Choroid plexus epithelial cell (primary cell): ENCODE results near the gene CADPS.

ENCODE experiments used
- DNase-seq: peaks from one replicate; pipeline ENCODE4 v3.0.0-alpha.2; 2010; ENCODE audit warnings: low read depth
- H3K4me3 ChIP-seq: 2 replicates; pipeline ENCODE4 v1.5.1; 2011; ENCODE audit warnings: low read depth, mild to moderate bottlenecking, control low read depth, low read length, moderate library complexity
- CTCF ChIP-seq: conservative IDR thresholded peaks from 2 replicates; pipeline ENCODE4 v1.5.1; 2011; ENCODE audit warnings: low read depth, mild to moderate bottlenecking, control low read depth, inconsistent platforms, low read length, moderate library complexity

Gene CADPS

DNA sequence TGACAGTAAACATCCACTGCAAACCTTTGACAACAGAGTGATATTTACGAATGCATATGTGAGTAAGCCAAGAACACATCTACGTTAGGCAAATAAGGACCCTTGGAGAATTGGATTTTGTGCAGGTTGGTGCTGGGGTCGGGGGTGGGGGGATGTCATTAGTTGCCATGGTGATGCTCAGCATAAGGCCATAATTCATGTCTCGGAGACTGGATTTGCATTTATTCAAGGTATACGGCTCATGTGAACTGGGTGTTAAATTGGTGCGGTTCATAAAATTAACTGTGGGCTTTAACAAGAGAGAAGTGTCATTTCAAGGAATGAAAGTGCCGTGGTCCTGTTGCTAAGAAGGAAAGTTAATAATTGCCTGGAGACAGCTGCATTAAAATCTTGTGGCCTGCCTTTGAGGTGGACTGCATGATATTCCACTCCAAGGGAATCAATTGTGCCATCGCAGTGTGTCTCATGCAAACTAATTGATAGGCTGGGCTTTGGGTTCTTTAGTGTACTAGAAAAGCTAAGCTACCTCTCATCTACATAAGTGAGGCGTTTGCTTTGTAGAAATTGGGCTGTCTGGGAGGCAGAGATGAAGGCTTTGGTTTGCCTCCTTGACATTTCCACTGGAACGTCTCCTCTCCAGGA lies 273.0 kb downstream of the CADPS start:
- TF ChIP-seq CTCF: no peak
- H3K4me3 ChIP-seq: no peak overlapping the region
- no peak for DNase-seq

GRCh38 chr3:62601238-62602070 lies 273.8 kb downstream of the CADPS start:
- peak; percentile 79 for DNase-seq
- TF ChIP-seq CTCF: no peak
- H3K4me3 ChIP-seq: no peak overlapping the region

- H3K4me3 ChIP-seq: no peak overlapping the region
- TF ChIP-seq CTCF: no peak
- DNase-seq: no peak
Observed at GRCh38 chr3:62600033-62600432, 275.2 kb downstream of the CADPS start.

DNA sequence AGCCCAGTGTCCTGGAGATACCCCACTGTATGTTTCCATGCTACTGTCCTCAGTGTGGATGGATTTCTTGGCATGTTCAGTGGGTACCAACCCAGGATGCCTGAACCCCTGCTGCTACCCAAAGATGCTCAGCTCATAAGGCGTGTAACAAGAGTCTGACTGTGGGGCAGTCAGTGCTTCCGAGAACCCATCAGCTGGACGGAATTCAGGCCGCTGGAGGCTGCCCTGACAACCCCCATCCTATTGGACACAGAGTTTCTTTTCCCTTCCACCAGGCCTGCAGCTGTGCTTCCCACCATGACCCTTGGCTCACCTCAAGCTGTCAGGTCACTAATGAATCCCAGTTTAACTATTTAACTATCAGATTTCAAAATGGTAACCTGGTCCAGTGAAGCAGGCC lies 277.7 kb downstream of the CADPS start:
- no peak overlapping the region for H3K4me3 ChIP-seq
- no peak for TF ChIP-seq CTCF
- DNase-seq: peak; percentile 40

DNA sequence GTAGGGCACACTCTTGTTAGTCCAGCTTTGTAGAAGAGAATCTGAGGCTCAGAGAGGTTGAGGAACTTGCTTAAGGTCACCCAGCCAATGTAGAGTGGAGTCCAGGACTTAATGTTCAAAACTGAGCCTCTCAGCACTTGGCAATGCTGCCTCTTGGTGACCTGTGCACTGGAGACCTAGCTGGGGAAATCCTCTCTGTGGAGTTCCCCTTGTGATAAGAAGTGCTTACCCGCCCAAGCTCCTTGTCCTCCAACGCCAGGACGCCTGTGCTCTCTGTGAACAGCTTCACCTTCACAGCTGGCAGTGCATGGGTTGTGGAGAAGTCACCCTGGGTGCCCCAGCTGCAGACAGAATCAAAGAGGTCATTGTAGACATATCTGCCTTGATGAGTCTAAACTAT lies 282.8 kb downstream of the CADPS start:
- H3K4me3 ChIP-seq: no peak overlapping the region
- DNase-seq: no peak
- TF ChIP-seq CTCF: no peak

GRCh38 chr3:62589078-62589477 lies 286.1 kb downstream of the CADPS start:
- no peak for DNase-seq
- H3K4me3 ChIP-seq: no peak overlapping the region
- peak; percentile 20 for TF ChIP-seq CTCF
